GF-D8 (cell line): ENCODE measurements around the gene CMPK2.
A peak's percentile ranks its signal among the peaks of the same experiment; 100 is the strongest.
"Not testable (repeated sequence)": the region's sequence is repeated elsewhere in the genome, so short reads cannot be mapped to it uniquely, and the experiment has no call there.

Experiments
- DNase-seq: peaks from one replicate; lab custom pipeline; 2025; lab: John Stamatoyannopoulos, UW

Gene CMPK2

DNA sequence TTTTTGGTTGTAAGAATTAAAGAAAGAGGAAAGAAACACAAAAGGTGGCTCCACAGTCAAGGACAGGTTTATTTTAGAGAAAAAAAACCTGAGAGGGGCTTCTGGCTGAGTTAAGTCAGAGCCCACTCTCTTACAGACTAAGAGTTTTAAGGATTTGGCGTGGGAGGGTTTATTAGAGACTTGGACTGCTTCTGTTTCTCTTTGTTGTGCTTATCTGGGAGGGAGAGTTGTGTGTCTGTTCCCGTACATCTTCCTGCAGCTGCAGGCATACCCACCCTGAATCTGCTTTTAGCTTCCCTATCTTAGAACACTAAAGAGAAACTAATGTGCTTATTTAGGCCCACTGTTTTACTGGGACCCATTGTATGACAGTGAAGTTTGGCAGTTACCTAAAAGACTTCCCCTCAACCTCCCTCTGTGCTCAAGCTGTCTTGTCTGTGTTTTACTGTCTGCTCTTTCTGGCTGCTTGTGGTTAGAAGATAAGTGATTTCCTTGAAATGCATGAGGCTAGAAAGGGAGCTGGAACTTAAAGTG is 14.6 kb upstream of the CMPK2 start:
- DNase-seq: peak; percentile 61

DNA sequence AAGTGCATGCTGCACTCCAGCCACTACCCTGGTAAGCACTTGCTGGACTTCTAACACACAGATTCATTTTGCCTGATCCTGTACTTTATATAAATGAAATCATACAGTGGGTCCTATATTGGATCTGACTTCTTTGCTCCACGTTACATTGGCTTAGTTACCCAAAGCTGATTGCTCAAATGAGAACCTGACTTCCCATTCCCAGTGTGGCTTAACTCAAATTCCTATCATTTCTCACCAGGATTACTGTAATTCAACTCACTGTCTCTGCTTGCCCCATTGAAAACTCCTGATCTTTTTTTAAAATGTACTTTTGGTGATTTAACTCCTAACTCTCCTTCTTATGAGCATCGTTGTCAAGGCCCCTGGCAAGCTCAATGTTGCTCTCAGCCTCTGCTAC is 13.3 kb upstream of the CMPK2 start:
- DNase-seq: no peak

DNA sequence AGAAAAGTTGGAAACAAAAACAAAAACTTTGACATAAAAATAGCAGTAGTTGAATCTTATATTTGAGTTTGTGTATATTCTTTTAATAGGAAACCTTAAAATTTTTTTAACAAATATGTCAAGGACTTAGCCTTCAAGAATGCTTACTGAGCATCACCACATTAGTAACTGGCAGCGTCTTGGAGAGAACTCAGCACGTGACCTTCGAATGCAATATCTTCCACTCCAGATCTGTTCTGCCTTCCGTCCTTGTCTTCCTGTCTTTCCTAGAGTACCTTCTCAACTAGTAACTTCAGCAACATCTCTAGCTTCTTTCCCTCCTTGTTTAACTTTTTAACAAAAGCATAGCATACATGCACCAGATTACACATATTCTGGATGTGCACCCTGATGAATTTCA is 12.8 kb upstream of the CMPK2 start:
- no peak for DNase-seq

DNA sequence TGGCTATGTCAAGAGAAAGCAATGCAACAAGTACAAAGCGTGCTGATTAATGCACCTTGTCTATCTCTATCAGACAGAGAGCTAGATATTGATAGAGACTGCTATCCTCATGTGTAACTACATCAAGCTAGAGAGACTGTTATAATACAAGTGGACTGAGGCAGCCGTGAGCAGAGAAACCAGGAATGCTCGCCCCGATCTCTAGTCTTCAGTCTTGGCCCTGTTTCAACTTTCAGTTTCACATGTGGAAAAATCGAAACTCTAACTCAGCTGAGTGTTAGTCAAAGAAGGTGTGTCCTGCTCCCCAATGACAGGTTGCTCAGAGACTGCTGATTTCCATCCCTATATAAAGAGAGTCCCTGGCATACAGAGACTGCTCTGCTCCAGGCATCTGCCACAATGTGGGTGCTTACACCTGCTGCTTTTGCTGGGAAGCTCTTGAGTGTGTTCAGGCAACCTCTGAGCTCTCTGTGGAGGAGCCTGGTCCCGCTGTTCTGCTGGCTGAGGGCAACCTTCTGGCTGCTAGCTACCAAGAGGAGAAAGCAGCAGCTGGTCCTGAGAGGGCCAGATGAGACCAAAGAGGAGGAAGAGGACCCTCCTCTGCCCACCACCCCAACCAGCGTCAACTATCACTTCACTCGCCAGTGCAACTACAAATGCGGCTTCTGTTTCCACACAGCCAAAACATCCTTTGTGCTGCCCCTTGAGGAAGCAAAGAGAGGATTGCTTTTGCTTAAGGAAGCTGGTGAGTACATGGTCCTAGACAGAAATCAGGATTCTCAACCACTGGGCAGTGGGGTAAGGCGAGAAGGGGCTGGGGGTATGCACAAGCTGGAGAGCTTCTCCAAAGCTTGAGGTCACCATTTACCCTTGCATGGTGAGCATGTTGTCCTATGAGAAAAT is 11.9 kb upstream of the CMPK2 start, which contains the start of gene RSAD2:
TSS of gene RSAD2 (plus strand) at position 376 of the 903 bp plus-strand sequence. CDS start at position 400, 24 bp downstream.
- DNase-seq: no peak

DNA sequence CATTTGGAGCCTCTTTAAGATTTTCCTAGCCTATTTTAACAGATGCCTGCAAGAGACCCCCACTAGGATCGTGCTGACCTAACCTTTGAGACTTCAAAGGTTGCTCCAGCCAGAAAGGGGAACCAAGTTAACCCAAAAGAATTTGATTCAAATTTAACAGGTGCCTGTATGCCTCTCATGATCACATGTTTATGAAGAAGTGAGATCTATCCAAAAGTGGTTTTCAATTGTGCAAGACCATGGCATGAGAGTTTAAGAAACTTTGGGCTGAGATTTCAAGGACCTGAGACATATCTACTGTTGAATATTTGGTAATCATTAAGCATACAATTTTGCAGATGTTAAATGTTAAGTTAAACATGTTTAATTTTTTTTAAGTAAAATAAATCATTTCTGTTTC is 10.6 kb upstream of the CMPK2 start:
- DNase-seq: no peak

DNA sequence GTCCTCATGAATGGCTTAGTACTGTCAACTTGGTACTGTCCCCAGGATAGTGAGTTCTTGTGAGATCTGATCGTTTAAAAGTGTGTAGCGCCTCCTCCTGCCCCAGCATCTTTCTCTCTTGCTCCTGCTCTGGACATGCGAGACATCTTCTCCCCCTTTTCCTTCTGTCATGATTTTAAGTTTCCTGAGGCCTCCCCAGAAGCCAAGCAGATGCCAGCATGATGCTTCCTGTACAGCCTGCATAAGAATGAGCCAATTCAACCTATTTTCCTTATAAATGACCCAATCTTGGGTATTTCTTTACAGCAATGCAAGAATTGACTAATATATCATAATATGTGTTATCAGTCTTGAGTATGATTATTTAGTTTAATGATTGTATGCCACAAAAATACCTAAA is 8.3 kb upstream of the CMPK2 start:
- DNase-seq: no peak

DNA sequence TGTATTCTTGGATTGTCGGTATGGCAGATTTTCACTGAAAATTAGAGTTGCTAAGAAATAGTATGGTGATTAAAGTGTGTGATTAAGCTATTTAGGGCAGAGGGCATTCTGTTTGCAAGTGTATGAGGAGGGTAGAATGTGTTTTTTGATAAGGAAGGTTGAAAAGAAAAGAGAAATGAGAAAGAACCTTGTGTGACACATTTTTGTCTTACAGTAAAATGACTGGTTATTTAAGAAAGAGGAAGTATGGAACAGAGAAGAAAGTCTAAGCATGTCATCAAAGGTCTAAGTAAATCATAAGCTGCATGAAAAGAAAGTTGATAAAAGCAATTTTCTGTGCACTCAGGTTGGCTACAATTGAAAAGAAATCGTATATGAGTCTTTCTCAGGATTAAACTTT is 6.7 kb upstream of the CMPK2 start:
- no peak for DNase-seq

DNA sequence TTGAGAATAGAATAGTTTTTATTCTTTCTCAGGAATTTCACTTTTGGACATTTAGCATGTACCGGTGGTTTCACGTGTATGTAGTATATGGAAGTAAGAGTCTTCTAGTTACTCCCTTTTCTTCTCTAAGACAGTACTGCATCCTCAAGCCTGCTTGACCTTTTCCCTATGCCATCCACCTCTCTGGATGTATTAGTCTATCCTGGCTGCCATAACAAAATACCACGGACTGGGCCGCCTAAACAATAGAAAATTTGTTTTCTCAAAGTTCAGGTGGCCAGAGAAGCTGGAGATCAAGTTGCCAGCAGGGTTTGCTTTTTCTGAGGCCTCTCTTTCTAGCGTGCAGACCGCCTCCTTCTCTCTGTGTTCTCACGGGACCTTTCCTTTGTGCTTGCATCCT is 1.3 kb upstream of the CMPK2 start:
- DNase-seq: no peak

DNA sequence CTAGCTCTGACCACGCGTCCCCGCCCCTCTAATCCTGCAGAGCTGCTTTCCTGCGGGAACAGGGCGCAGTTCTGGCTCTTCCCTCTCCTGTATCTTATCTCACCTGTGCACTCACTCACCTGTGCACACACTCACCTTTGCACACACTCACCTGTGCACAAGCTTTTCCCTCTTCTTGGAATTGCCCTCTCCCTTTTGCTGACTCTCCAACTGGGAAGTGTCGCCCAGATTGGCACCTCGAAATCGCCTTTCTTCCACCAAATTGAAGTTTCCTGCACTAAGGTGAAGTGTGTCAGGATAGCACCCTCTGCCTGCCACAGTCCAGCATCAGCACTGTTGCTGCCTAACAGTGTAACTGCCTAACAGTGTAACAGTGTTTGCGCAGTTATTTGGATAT is 566 bp upstream of the CMPK2 start:
- DNase-seq: no peak

DNA sequence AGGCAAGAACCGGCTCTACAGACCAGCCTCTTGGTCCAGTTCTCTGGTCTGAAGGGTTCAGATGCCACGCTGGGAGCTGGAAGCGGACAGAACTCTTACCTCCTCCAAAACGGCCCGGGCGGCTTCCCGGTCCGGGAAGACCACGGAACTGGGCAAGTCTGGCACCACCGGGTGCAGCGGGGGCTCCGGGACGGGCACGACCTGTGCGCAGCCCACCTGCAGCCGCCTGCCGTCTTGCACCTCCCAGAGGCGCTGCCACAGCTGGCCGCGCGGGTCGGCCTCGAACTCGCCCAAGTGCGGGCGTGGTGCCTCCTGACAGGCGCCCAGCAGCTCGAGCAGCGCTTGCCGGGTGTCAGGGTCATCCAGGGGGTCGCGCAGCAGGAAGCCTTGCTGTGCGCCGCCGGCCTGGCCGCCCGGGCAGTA is 773 bp downstream of the CMPK2 start:
- DNase-seq: no peak

DNA sequence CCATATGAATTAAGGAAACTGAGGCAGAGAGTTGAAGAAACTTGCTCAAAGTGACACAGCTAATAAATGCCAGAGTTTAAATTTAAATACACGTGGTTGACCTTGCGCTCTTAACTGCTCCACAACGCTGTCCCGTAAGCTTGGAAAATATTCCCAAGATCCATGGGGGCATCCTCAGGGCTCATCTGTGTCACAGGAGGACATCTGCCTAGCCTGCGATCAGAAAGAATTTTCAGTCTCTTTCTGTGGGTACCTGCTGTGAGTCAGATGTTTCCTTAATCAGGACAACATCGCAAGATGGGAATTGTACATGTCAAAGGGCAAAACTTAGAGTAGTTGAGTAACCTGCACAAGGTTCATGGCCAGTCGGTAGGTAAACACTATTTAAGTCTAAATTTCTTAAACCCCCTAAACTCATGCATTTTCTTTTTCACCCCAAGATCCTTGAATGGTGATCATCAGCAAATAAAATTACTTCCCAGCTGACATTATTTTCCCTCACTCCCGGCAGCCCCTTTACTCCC is 1.4 kb downstream of the CMPK2 start:
- DNase-seq: no peak

DNA sequence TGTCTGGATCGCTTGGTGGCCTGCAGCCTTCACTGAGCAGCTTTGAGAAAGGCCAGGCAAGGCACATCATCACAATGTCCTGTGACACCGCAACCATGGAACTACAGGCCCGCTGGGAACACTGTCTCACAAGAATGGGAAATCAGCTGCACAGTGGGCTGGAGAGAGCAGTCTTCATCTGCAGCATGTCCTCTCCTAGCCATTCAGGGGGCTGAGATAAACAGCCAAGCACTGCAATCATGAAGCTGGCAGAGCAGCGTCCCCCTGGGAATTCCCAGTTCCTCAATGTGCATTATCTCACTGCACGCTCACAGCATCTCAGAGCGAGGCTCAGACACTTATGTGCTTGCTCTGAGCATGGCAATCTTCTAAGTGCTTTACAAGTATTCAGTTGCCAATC is 1.9 kb downstream of the CMPK2 start:
- DNase-seq: no peak

DNA sequence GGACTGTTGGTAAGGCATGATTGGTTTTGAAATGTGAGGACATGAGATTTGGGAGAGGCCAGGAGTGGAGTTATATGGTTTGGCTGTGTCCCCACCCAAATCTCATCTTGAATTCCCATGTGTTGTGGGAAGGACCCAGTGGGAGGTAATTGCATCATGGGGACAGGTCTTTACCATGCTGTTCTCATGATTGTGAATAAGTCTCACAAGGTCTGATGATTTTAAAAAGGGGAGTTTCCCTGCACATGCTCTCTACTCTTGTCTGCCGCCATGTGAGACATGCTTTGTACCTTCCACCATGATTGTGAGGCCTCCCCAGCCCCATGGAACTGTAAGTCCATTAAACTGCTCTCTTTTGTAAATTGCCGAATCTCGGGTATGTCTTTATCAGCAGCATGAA is 5.4 kb downstream of the CMPK2 start:
- DNase-seq: no peak

DNA sequence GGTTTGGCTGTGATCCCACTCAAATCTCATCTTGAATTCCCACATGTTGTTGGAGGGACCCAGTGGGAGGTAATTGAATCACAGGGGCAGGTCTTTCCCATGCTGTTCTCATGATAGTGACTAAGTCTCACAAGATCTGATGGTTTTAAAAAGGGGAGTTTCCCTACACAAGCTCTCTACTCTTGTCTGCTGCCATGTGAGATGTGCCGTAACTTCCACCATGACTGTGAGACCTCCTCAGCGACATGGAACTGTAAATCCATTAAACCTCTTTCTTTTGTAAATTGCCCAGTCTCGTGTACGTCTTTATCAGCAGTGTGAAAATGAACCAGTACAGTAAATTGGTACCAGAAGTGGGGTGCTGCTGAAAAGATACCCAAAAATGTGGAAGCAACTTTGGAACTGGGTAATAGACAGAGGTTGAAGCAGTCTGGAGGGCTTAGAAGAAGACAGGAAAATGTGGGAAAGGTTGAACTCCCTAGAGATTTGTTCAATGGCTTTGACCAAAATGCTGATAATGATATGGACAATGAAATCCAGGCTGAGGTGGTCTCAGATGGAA is 7.2 kb downstream of the CMPK2 start:
- DNase-seq: not testable (repeated sequence)

DNA sequence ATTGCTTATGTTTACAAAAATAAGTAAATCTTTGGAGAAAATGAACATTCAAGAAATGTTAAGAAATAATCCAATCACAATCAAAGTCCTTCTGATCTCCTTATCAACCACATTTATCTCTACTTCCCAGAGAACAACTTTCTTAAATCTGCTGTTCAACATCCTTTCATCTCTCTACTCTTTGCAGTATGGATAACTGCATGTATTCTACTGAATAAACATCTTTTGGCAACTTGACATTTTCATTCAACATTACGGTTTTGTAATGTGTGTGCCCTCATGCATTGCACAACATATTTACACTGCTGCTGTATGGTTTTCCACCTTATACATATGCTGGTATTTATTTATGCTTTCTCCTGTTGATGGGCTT is 9.2 kb downstream of the CMPK2 start:
- no peak for DNase-seq

DNA sequence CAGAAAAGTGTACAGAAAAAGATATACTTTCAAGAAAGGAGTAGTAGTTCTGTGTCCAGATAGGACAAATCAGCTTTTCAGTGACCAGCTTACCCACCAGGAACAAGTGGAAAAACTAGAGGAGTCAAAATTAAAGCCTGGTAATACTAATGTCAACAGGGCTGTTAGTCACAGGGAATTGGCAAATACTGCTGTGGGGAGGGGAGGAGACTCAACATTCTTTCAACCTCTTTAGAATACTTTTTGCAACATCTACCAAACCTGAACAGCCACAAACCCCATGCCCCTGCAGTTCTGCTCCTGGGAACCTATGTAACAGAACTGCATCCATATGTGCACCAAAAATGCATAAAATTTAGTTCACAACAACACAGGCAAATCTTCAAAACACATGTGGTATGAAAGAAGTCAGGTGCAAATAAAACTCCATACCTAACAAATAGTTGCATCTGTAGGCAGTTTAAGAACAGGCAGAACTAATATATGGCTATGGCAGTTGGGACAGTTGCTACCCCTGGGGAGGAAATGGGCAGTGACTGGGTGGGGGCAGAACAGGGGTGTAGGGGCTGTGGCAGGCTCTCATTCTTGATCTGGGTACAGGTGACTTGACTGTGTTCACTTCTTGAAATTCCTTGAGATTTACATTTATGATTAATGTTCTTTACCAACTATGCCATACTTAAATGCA is 9.7 kb downstream of the CMPK2 start:
- no peak for DNase-seq

DNA sequence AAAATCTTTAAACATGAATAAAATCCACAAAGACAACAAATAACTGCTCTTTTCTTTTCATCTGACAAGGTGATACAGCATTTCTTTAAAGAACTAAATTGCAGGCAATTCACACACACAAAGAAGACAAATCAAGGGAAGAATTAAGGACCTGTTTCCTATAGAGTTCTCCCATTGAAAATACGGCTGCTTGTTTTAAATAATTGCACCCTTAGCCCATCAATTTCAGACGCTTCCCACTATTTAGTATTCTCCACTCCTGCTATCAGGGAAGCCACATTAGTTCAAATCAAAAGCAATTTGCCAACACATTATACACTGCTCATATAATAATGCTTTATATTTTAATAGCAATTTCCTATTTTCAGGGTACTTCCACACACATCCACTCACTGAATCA is 11.3 kb downstream of the CMPK2 start:
- DNase-seq: no peak

DNA sequence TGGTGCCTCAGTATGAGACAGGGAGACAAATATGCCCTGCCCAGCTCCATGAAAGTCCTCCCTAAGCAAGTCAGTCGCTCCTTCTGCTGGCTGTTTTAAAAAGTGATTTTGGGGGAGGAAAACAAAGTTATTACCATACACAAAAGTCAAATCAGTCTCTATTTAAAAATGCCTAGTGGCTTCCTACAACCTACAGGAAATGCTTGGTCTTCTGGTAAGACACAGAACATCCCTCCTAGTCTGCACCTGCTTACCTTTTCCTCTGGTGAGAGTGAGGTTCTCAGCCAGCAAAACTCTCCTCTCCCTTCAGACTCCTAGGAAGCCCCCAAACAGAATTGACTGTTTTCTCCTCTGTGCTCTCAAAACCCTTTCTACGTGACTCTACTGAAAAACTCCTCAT is 13.5 kb downstream of the CMPK2 start:
- DNase-seq: no peak

DNA sequence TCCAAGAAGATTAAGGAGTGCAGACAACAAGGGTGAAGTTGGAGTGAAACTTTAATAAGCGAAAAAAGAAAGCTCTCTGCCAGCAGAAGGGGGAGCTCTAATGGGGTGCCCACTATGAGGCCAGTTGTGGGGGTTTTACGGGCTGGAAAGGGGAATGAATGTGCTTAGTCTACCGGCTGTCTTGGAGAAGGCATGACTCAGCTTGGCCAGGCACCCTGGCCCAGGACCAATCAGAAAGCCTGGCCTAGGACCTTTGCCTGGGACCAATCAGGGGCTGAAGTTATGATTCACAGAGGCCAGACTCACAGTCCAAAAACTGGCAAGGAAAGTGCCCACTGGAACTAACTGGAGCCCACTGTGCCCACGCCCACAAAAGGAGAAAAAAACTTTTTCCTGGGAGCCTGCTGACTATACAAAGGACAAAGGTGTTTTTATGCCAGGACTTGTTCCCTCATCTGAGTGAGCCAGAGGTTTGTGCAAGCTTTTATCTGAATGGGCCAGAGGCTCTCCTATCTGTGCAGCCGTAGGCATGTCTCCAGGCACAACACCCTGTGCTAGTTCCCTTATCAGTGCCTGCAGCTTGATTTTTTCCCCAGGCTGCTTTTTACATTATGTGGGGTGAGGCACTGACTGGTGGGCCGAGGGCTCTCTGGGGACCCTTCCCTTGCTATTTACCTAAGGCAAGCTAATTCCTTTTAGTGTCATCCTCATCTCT is 18.6 kb downstream of the CMPK2 start:
- DNase-seq: no peak

DNA sequence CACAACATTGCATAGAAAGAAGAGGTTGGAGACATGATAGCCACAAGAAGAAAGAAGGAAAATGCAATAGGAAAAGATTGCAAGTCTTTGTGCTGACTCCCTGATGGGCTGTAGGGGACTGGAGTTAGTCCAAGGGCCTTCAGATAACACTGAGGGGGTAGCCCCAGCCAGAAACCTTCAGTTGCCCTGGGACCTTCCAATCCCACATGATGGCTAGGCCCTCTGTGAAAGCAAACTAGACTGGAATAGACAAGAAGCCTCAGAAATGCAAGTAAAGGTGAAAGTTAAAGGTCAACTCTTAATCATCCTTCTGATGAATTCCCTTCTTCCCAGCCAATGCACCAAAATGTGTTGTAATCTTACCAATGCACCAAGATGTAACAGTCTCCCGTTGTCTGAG is 19.2 kb downstream of the CMPK2 start:
- DNase-seq: no peak

DNA sequence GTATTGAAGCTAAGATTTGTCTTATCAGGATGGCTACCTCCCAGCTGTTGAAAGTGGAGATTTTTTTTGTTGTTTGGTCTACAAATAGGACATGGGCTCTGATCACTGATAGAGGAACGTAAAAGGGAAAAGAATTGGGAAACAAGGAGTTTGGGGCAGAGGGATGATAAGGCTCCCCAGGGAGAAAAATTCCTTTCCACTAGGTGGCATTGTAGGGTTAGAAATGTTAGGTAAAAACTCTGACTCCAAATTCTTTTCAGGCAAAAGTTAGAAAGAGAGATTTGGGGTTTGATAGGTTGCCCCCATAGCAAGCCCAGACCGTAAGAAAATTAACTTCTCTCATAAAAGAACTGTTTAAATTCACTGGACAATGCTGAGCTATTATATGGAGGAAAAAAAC is 19.8 kb downstream of the CMPK2 start:
- DNase-seq: no peak

DNA sequence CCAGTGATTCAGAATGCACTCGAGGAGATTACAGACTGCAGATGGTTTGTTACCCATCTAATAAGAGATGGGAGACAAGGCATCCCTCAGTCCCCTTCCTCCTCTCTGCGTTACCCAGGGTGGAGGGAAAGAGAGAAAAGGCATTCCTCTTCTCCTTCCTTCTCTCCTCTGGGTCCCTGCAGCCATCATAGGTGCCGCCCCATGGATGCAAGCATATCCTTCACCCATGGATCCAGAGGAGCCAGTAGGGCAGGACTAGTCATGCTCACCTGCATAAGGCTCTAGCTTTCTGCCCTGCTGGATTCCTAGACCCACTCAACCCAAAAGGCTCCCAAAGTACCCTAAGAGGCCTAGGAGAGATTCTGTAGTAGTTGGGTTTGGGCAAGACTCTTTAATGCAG is 20.4 kb downstream of the CMPK2 start:
- no peak for DNase-seq
